Liver (tissue), 9 donors: ENCODE measurements around the gene HOXC11. TPM values are rescaled to one million over a fixed set of nuclear protein-coding genes. Genes with fewer than 3 reads are reported as not detected.

Experiments
- DNase-seq: peaks from one replicate; pipeline ENCODE4 v3.0.0-alpha.2; 2017; ENCODE audit warnings: low spot score
- H3K27ac ChIP-seq, 2 donors: one replicate each; pipeline ENCODE4 v1.7.0; 2013; ENCODE audit warnings: inconsistent platforms in 2 of 2, low read length in 2 of 2, control low read depth in 1 of 2, low read depth in 1 of 2, mild to moderate bottlenecking in 1 of 2
- H3K27me3 ChIP-seq, 4 donors: one replicate each; pipeline versions ENCODE4 v1.6.1 to v1.7.0; 2013; ENCODE audit warnings: low read length in 3 of 4, inconsistent platforms in 1 of 4, mild to moderate bottlenecking in 1 of 4, moderate library complexity in 1 of 4; ENCODE audit not compliant: control insufficient read depth in 4 of 4, insufficient read depth in 4 of 4
- H3K36me3 ChIP-seq, 4 donors: one replicate each; pipeline versions ENCODE4 v1.6.1 to v1.7.0; 2013; ENCODE audit warnings: low read length in 3 of 4, mild to moderate bottlenecking in 3 of 4, low read depth in 1 of 4, moderate library complexity in 1 of 4; ENCODE audit not compliant: control insufficient read depth in 4 of 4, insufficient read depth in 3 of 4
- H3K4me1 ChIP-seq, 4 donors: one replicate each; pipeline versions ENCODE4 v1.6.1 to v1.7.0; 2013; ENCODE audit warnings: low read length in 3 of 4, mild to moderate bottlenecking in 3 of 4, moderate library complexity in 1 of 4; ENCODE audit not compliant: control insufficient read depth in 4 of 4, insufficient read depth in 4 of 4
- H3K4me3 ChIP-seq, 3 donors: one replicate each; pipeline versions ENCODE4 v1.6.1 to v1.7.0; 2013; ENCODE audit warnings: low read length in 3 of 3, control low read depth in 1 of 3, low read depth in 1 of 3, mild to moderate bottlenecking in 1 of 3
- H3K9ac ChIP-seq, 2 donors: one replicate each; pipeline ENCODE4 v1.7.0; 2013; ENCODE audit warnings: low read length in 2 of 2, mild to moderate bottlenecking in 2 of 2, moderate library complexity in 2 of 2, control low read depth in 1 of 2, low read depth in 1 of 2
- H3K9me3 ChIP-seq, 4 donors: one replicate each; pipeline versions ENCODE4 v1.6.1 to v1.7.0; 2013; ENCODE audit warnings: low read length in 3 of 4; ENCODE audit not compliant: control insufficient read depth in 4 of 4
- EGR1 ChIP-seq, 2 donors: IDR thresholded peaks; 2 replicates each; pipeline ENCODE4 v1.6.1; 2016 to 2018; ENCODE audit warnings: antibody characterized with exemption in 2 of 2, low read depth in 2 of 2
- FOXA1 ChIP-seq: IDR thresholded peaks from 2 replicates; pipeline ENCODE4 v1.6.1; 2016; ENCODE audit warnings: antibody characterized with exemption
- FOXA2 ChIP-seq: IDR thresholded peaks from 2 replicates; pipeline ENCODE4 v1.6.1; 2016; ENCODE audit warnings: antibody characterized with exemption
- GABPA ChIP-seq, 2 donors: IDR thresholded peaks in 1 of 2; conservative IDR thresholded peaks in 1 of 2; 2 replicates each; pipeline ENCODE4 v1.6.1; 2016; ENCODE audit warnings: antibody characterized with exemption in 2 of 2, mild to moderate bottlenecking in 1 of 2, moderate library complexity in 1 of 2
- HNF4A ChIP-seq, 2 donors: conservative IDR thresholded peaks; 2 replicates each; pipeline ENCODE4 v1.6.1; 2016; ENCODE audit warnings: antibody characterized with exemption in 2 of 2, mild to moderate bottlenecking in 2 of 2
- HNF4G ChIP-seq: IDR thresholded peaks from 2 replicates; pipeline ENCODE4 v1.6.1; 2016; ENCODE audit warnings: antibody characterized with exemption
- JUND ChIP-seq, 2 donors: IDR thresholded peaks; 2 replicates each; pipeline ENCODE4 v1.6.1; 2016; ENCODE audit warnings: antibody characterized with exemption in 2 of 2
- NR2F2 ChIP-seq: IDR thresholded peaks from 2 replicates; pipeline ENCODE4 v1.6.1; 2016; ENCODE audit warnings: antibody characterized with exemption
- RAD21 ChIP-seq, 2 donors: IDR thresholded peaks; 2 replicates each; pipeline ENCODE4 v1.6.1; 2016; ENCODE audit warnings: antibody characterized with exemption in 2 of 2, mild to moderate bottlenecking in 2 of 2
- REST ChIP-seq: IDR thresholded peaks from 2 replicates; pipeline ENCODE4 v1.6.1; 2016; ENCODE audit warnings: antibody characterized with exemption, mild to moderate bottlenecking
- RXRA ChIP-seq, 2 donors: IDR thresholded peaks; 2 replicates each; pipeline ENCODE4 v1.6.1; 2017 to 2018; ENCODE audit warnings: antibody characterized with exemption in 2 of 2, mild to moderate bottlenecking in 1 of 2
- SP1 ChIP-seq: IDR thresholded peaks from 2 replicates; pipeline ENCODE4 v1.6.1; 2018; ENCODE audit warnings: antibody characterized with exemption, mild to moderate bottlenecking
- TAF1 ChIP-seq: conservative IDR thresholded peaks from 2 replicates; pipeline ENCODE4 v1.6.1; 2016; ENCODE audit warnings: antibody characterized with exemption, mild to moderate bottlenecking
- YY1 ChIP-seq: IDR thresholded peaks from 2 replicates; pipeline ENCODE4 v1.6.1; 2016; ENCODE audit warnings: antibody characterized with exemption, mild to moderate bottlenecking
- ZBTB33 ChIP-seq: IDR thresholded peaks from 2 replicates; pipeline ENCODE4 v1.6.1; 2016; ENCODE audit warnings: antibody characterized with exemption
- WGBS: extraction: QIAGEN DNeasy Blood & Tissue Kit; methylation state at CpG from one replicate; pipeline ENCODE4 v1.1.7; 2013; 5-methylcytosine and 5-hydroxymethylcytosine counted together
- polyA plus RNA-seq, 2 donors: library from polyadenylated mRNA; stranded (reverse) in 1 of 2; unstranded in 1 of 2; fragments of 200-250 nt in 1 of 2; fragments of >200 nt in 1 of 2; fragmentation: Nextera tagmentation in 1 of 2; extraction: Ambion mirVana in 1 of 2; gene quantifications; one replicate each; pipeline versions ENCODE4 v1.2.1 to v1.2.3, GENCODE V29; 2013 to 2015
- total RNA-seq, 2 donors: library from RNA; depleted of rRNA; stranded (reverse); fragments of >200 nt; gene quantifications; one replicate each; pipeline ENCODE4 v1.2.3, GENCODE V29; 2014
- TF ChIP-seq, protein P1 (sequence below): IDR thresholded peaks from 2 replicates; pipeline ENCODE4 v1.6.1; 2016; ENCODE audit warnings: antibody characterized with exemption
- TF ChIP-seq, protein P2 (sequence below): IDR thresholded peaks from 2 replicates; pipeline ENCODE4 v1.6.1; 2016; ENCODE audit warnings: antibody characterized with exemption
- TF ChIP-seq, protein P3 (sequence below): fragments of 150-350 bp; IDR thresholded peaks from 2 replicates; pipeline ENCODE4 v1.5.1; 2017; ENCODE audit warnings: improper control_type of control experiment, low read depth, low read length; ENCODE audit not compliant: missing input control
- donor health status: healthy.
- donor health status: healthy.
- donor health status: healthy.
- donor health status: healthy.
- donor health status: healthy.

HOXC11 gene
- total and polyA plus RNA-seq, 4 donors: not detected

- TF ChIP-seq, protein P1, sequence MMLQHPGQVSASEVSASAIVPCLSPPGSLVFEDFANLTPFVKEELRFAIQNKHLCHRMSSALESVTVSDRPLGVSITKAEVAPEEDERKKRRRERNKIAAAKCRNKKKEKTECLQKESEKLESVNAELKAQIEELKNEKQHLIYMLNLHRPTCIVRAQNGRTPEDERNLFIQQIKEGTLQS: no peak
- TF ChIP-seq TAF1: no peak
- TF ChIP-seq FOXA2: no peak
- no peak for TF ChIP-seq RXRA (IDR thresholded peaks at IDR 0.05)
- TF ChIP-seq FOXA1: no peak
- TF ChIP-seq, protein P2, sequence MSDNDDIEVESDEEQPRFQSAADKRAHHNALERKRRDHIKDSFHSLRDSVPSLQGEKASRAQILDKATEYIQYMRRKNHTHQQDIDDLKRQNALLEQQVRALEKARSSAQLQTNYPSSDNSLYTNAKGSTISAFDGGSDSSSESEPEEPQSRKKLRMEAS: no peak
- no peak for TF ChIP-seq HNF4G
- 24% methylated on average over 7 of the region's 7 CpGs for WGBS
- peaks cover 0 to 3% (median 0%) of the 10 kb centered on the region in 4 donors for H3K9me3 ChIP-seq
- H3K4me3 ChIP-seq: no peak overlapping the region
- no peak for DNase-seq
- no peak overlapping the region for H3K27ac ChIP-seq
- no peaks in the 10 kb centered on the region for H3K36me3 ChIP-seq
- peaks cover 3 to 67% (median 42%) of the 10 kb centered on the region in 4 donors for H3K27me3 ChIP-seq
- H3K9ac ChIP-seq: no peak overlapping the region
- peaks cover 0 to 7% (median 4%) of the 10 kb centered on the region in 4 donors for H3K4me1 ChIP-seq
Measured at GRCh38 chr12:53963005-53963404, 9.9 kb upstream of the HOXC11 start.

DNA sequence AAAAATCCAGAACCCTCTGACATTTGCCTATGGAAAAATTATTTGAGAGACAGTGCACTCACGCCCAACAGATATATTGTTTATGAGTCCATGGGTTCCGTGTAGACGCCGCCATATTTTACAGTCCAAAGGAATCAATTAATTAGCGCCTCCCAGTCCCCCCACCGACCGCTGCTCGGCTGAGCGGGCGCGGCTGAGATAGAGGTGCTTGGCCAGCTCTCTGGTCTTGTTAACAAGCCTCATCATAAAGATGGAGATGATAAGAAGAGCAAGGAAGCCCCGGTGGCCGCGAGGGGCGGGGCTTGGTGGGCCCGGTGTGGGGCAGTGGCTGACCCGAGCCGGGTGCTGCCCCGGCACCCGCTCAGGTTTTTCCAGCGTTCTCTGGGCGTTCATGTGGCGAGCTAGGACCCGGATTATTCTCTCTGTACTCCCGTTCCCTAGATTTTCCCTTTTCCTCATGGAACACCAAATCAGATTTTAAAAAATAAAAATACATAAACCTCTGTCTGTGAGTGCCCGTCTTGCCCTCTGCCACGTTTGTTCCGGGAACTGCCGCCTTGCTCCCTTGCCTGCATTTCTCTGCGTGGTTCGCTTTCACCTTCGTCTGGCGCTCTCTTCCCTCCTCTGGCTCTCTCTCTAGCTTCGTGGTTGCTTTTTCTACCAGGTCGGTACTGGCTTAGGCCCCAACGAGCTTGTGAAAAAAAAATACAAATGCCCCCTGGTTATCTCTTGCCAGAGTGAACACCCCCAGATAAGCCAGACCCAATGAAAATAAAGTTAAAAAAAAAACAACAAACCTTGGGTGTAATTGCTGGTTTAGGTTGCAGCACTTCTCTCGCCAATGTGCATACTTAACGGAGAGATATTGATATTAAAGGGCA, 9.3 kb upstream of the HOXC11 start:
- H3K9ac ChIP-seq: no peak overlapping the region
- peaks cover 0 to 7% (median 4%) of the 10 kb centered on the region in 4 donors for H3K4me1 ChIP-seq
- peaks cover 0 to 67% (median 44%) of the 10 kb centered on the region in 4 donors for H3K27me3 ChIP-seq
- H3K36me3 ChIP-seq: no peaks in the 10 kb centered on the region
- WGBS: 9% methylated on average over 38 of the region's 38 CpGs
- H3K27ac ChIP-seq: no peak overlapping the region
- TF ChIP-seq REST (no peak), RAD21 (IDR thresholded peaks at IDR 0.05) (no peak), FOXA1 (no peak), TAF1 (no peak), FOXA2 (no peak), JUND (IDR thresholded peaks at IDR 0.05) (no peak), RXRA (IDR thresholded peaks at IDR 0.05) (no peak), EGR1 (IDR thresholded peaks at IDR 0.05; ENCODE audit: low read depth in 2 of 2) (no peak), NR2F2 (no peak), GABPA (IDR thresholded peaks at IDR 0.05 in 1 of 2, conservative IDR thresholded peaks at IDR 0.05 in 1 of 2) (no peak), HNF4A (conservative IDR thresholded peaks at IDR 0.05) (no peak), ZBTB33 (no peak), SP1 (no peak), HNF4G (no peak), YY1 (no peak)
- TF ChIP-seq, protein P2: no peak
- TF ChIP-seq, protein P3, sequence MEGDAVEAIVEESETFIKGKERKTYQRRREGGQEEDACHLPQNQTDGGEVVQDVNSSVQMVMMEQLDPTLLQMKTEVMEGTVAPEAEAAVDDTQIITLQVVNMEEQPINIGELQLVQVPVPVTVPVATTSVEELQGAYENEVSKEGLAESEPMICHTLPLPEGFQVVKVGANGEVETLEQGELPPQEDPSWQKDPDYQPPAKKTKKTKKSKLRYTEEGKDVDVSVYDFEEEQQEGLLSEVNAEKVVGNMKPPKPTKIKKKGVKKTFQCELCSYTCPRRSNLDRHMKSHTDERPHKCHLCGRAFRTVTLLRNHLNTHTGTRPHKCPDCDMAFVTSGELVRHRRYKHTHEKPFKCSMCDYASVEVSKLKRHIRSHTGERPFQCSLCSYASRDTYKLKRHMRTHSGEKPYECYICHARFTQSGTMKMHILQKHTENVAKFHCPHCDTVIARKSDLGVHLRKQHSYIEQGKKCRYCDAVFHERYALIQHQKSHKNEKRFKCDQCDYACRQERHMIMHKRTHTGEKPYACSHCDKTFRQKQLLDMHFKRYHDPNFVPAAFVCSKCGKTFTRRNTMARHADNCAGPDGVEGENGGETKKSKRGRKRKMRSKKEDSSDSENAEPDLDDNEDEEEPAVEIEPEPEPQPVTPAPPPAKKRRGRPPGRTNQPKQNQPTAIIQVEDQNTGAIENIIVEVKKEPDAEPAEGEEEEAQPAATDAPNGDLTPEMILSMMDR: no peak
- TF ChIP-seq, protein P1: no peak
- H3K9me3 ChIP-seq: peaks cover 0 to 3% (median 0%) of the 10 kb centered on the region in 4 donors
- DNase-seq: no peak
- no peak overlapping the region for H3K4me3 ChIP-seq
